Mesendoderm (in vitro differentiated cells): ENCODE data around the gene ANKMY1.

Experiments
- DNase-seq: peaks from one replicate; pipeline ENCODE4 v3.0.0; 2013
- H2AK5ac ChIP-seq: 2 replicates; pipeline ENCODE4 v1.6.1; 2013; ENCODE audit warnings: low read length, inconsistent platforms
- H2BK120ac ChIP-seq: 2 replicates; pipeline ENCODE4 v1.6.1; 2013; ENCODE audit warnings: low read depth, mild to moderate bottlenecking, low read length, moderate library complexity, mixed read lengths
- H2BK15ac ChIP-seq: replicated peaks from 2 replicates; pipeline ENCODE4 v1.6.1; 2013; ENCODE audit warnings: low read depth, mild to moderate bottlenecking, moderate library complexity
- H2BK5ac ChIP-seq: 2 replicates; pipeline ENCODE4 v1.6.1; 2013; ENCODE audit warnings: low read length, inconsistent platforms
- H3K18ac ChIP-seq: 2 replicates; pipeline ENCODE4 v1.6.1; 2013; ENCODE audit warnings: mild to moderate bottlenecking, low read length, mixed read lengths
- H3K23ac ChIP-seq: one replicate; pipeline ENCODE4 v1.6.1; 2013; ENCODE audit warnings: low read length
- H3K27ac ChIP-seq: 2 replicates; pipeline ENCODE4 v1.5.1; 2013; ENCODE audit warnings: low read depth, mild to moderate bottlenecking, inconsistent platforms, low read length, moderate library complexity
- H3K27me3 ChIP-seq: 2 replicates; pipeline ENCODE4 v1.6.1; 2013; ENCODE audit warnings: low read length, control low read depth, mild to moderate bottlenecking, inconsistent platforms; ENCODE audit not compliant: insufficient read depth, poor library complexity
- H3K36me3 ChIP-seq: 2 replicates; pipeline ENCODE4 v1.6.1; 2013; ENCODE audit warnings: low read length, inconsistent platforms; ENCODE audit not compliant: control insufficient read depth, insufficient read depth
- H3K4ac ChIP-seq: one replicate; pipeline ENCODE4 v1.6.1; 2013; ENCODE audit warnings: low read depth, mild to moderate bottlenecking, low read length, moderate library complexity
- H3K4me1 ChIP-seq: 2 replicates; pipeline ENCODE4 v1.6.1; 2013; ENCODE audit warnings: low read depth, low read length, inconsistent platforms; ENCODE audit not compliant: control insufficient read depth
- H3K4me2 ChIP-seq: 2 replicates; pipeline ENCODE4 v1.6.1; 2013; ENCODE audit warnings: low read length
- H3K4me3 ChIP-seq: 2 replicates; pipeline ENCODE4 v1.5.1; 2013; ENCODE audit warnings: mild to moderate bottlenecking, low read length
- H3K56ac ChIP-seq: one replicate; pipeline ENCODE4 v1.6.1; 2013; ENCODE audit warnings: low read length
- H3K79me1 ChIP-seq: 2 replicates; pipeline ENCODE4 v1.6.1; 2013; ENCODE audit warnings: low read length, inconsistent platforms
- H3K79me2 ChIP-seq: 2 replicates; pipeline ENCODE4 v1.6.1; 2013; ENCODE audit warnings: mild to moderate bottlenecking, low read length; ENCODE audit not compliant: control insufficient read depth, insufficient read depth
- H3K9ac ChIP-seq: 2 replicates; pipeline ENCODE4 v1.6.1; 2013; ENCODE audit warnings: low read length, inconsistent platforms
- H4K5ac ChIP-seq: one replicate; pipeline ENCODE4 v1.6.1; 2013; ENCODE audit warnings: low read length
- H4K8ac ChIP-seq: one replicate; pipeline ENCODE4 v1.6.1; 2013; ENCODE audit warnings: low read depth, mild to moderate bottlenecking, control low read depth, low read length, moderate library complexity
- WGBS: extraction: QIAGEN DNeasy Blood & Tissue Kit; methylation state at CpG from one replicate; pipeline ENCODE4 v1.1.7; 2013; ENCODE audit warnings: low lambda C conversion rate, missing lambda C conversion rate; ENCODE audit not compliant: insufficient coverage; ENCODE audit errors: extremely low coverage; 5-methylcytosine and 5-hydroxymethylcytosine counted together

The ANKMY1 gene

DNA sequence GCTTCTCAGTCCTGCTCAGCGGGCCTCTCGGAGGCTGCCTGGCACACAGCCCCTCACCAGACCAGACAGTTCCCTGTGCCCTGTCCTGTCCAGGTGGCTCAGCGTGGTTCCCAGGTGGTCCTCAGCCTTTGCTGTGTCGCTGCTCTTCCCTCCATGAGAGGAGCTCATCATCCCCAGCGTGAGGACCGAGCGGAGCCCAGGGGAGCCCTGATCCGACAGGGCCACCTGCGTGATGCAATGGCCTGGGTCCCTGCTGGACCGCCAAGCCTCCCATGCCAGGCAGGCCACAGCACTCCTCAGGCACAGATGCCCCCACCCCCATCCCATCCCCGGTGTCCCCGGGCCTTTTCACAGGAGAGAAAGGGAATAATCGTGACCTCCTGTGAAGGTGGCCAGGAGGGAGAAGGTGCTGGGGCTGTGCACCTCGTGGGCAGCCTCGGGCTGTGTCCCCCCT lies 118.1 kb downstream of the ANKMY1 start:
- Histone ChIP-seq H2BK120ac (no peak overlapping the region), H3K23ac (no peak overlapping the region), H3K9ac (no peak overlapping the region), H3K4me2 (no peak overlapping the region), H2BK5ac (no peak overlapping the region), H3K18ac (no peak overlapping the region), H3K27me3 (peaks cover 4% of the 10 kb centered on the region), H3K4ac (no peak overlapping the region), H3K79me1 (no peaks in the 10 kb centered on the region), H3K56ac (no peak overlapping the region), H4K8ac (no peak overlapping the region), H3K79me2 (no peaks in the 10 kb centered on the region), H4K5ac (no peak overlapping the region), H2AK5ac (no peak overlapping the region), H3K4me3 (no peak overlapping the region), H3K27ac (no peak overlapping the region), H3K36me3 (no peaks in the 10 kb centered on the region), H3K4me1 (peaks cover 1% of the 10 kb centered on the region), H2BK15ac (no peak overlapping the region)
- no peak for DNase-seq
- WGBS = no CpG with 5 or more reads among the region's 15 CpGs

GRCh38 chr2:240438810-240439697 lies 118.7 kb downstream of the ANKMY1 start:
- Histone ChIP-seq H3K4ac (no peak overlapping the region), H2AK5ac (no peak overlapping the region), H3K79me2 (no peaks in the 10 kb centered on the region), H3K36me3 (no peaks in the 10 kb centered on the region), H3K79me1 (no peaks in the 10 kb centered on the region), H3K4me3 (no peak overlapping the region), H3K27ac (no peak overlapping the region), H3K18ac (no peak overlapping the region), H3K4me1 (peaks cover 1% of the 10 kb centered on the region), H2BK5ac (no peak overlapping the region), H3K56ac (no peak overlapping the region), H4K5ac (no peak overlapping the region), H3K27me3 (peaks cover 4% of the 10 kb centered on the region), H3K4me2 (no peak overlapping the region), H3K9ac (no peak overlapping the region), H2BK120ac (no peak overlapping the region), H4K8ac (no peak overlapping the region), H2BK15ac (no peak overlapping the region), H3K23ac (no peak overlapping the region)
- WGBS = no CpG with 5 or more reads among the region's 25 CpGs
- DNase-seq = no peak

DNA sequence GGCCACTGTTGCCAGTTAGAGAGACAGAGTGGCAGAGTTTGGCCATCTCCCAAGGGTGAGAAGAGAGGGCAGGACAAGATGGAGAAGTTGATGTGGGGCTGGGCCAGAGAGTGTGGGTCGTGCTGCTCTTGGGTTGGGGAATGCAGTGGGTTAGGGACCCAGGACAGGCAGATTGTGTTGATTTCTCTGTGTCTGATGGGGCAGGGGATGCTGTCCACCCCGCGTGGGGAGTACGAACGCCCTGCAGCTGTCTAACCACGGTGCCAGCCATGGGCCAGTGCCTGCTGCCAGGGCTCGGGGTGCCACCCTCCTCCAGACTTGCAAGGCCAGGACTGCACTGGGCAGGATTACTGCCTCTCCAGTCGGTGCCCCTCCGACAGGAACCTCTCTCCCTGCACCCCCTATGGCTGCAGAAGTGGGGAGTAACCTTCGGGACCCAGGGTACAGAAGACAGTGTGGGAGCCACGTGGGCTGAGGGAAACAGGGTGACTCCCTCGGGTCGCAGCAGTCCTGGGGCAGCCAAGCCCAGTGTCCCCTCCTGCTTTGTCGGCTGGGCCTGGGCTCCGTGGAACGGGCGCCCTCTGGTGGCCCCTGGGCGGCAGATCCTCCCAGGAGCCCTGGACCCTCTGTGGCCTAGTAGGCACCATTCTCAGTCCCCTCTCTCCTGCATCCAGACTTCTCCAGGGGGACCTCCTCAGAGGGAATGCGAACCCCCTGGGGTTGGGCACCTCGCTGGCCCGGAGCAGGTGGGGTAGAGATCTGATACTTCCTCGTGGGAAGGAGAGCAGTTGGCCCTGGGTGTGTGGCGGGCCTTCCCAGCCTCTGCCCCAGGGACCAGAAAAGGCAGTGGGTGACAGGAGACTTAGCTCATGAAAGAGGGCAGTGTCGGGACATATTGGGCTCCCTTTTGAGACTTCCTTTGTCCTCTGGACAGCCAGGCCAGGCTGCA lies 119.7 kb downstream of the ANKMY1 start:
- Histone ChIP-seq H3K4me3 (no peak overlapping the region), H3K79me2 (no peaks in the 10 kb centered on the region), H3K4me2 (no peak overlapping the region), H2BK120ac (no peak overlapping the region), H2BK15ac (no peak overlapping the region), H3K56ac (peak overlapping the region; percentile 42), H3K79me1 (no peaks in the 10 kb centered on the region), H3K23ac (no peak overlapping the region), H3K36me3 (no peaks in the 10 kb centered on the region), H3K18ac (no peak overlapping the region), H2AK5ac (no peak overlapping the region), H4K5ac (no peak overlapping the region), H4K8ac (no peak overlapping the region), H3K4me1 (peaks cover 1% of the 10 kb centered on the region), H3K27me3 (peaks cover 4% of the 10 kb centered on the region), H3K4ac (no peak overlapping the region), H2BK5ac (no peak overlapping the region), H3K9ac (no peak overlapping the region), H3K27ac (no peak overlapping the region)
- peak; percentile 66 for DNase-seq
- no CpG with 5 or more reads among the region's 24 CpGs for WGBS

DNA sequence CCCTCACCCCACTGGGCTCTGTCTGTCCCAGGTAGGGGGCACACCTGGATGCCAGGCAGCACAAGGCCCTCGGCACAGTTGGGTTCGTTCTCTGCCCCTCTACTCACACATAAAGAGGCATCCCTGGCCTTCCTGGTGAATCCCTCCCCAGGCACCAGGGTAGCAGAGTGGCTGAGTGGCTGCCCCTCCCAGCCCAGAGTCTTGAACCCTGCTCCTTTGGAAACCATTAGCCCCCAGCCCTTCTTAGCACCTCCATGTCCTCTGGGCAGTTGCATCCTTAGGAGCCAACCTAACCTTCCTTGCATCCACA lies 120.3 kb downstream of the ANKMY1 start:
- no peak overlapping the region for H2BK120ac ChIP-seq
- H3K79me2 ChIP-seq = no peaks in the 10 kb centered on the region
- H3K4ac ChIP-seq = no peak overlapping the region
- H3K36me3 ChIP-seq = no peaks in the 10 kb centered on the region
- no peak overlapping the region for H4K5ac ChIP-seq
- no peaks in the 10 kb centered on the region for H3K79me1 ChIP-seq
- H2BK5ac ChIP-seq = no peak overlapping the region
- H4K8ac ChIP-seq = no peak overlapping the region
- no peak overlapping the region for H3K4me2 ChIP-seq
- H3K4me3 ChIP-seq = no peak overlapping the region
- peaks cover 1% of the 10 kb centered on the region for H3K4me1 ChIP-seq
- no peak overlapping the region for H3K23ac ChIP-seq
- no peak for DNase-seq
- WGBS = no CpG with 5 or more reads among the region's 2 CpGs
- H2BK15ac ChIP-seq = no peak overlapping the region
- no peak overlapping the region for H3K56ac ChIP-seq
- no peak overlapping the region for H3K27ac ChIP-seq
- H3K27me3 ChIP-seq = peaks cover 4% of the 10 kb centered on the region
- H3K18ac ChIP-seq = no peak overlapping the region
- no peak overlapping the region for H3K9ac ChIP-seq
- no peak overlapping the region for H2AK5ac ChIP-seq

GRCh38 chr2:240436683-240437550 lies 120.9 kb downstream of the ANKMY1 start:
- no peak overlapping the region for H3K18ac ChIP-seq
- H3K23ac ChIP-seq = no peak overlapping the region
- H3K36me3 ChIP-seq = no peaks in the 10 kb centered on the region
- no CpG with 5 or more reads among the region's 45 CpGs for WGBS
- H3K9ac ChIP-seq = peak overlapping the region; percentile 81
- H4K8ac ChIP-seq = no peak overlapping the region
- H3K4me3 ChIP-seq = peak overlapping the region; percentile 41
- no peak overlapping the region for H2BK15ac ChIP-seq
- H3K79me2 ChIP-seq = no peaks in the 10 kb centered on the region
- peaks cover 1% of the 10 kb centered on the region for H3K4me1 ChIP-seq
- H2BK5ac ChIP-seq = no peak overlapping the region
- H2AK5ac ChIP-seq = no peak overlapping the region
- H2BK120ac ChIP-seq = no peak overlapping the region
- H3K56ac ChIP-seq = peak overlapping the region; percentile 90
- no peak overlapping the region for H3K4ac ChIP-seq
- H3K27me3 ChIP-seq = peaks cover 4% of the 10 kb centered on the region
- H3K27ac ChIP-seq = no peak overlapping the region
- H3K4me2 ChIP-seq = peak overlapping the region; percentile 0
- H3K79me1 ChIP-seq = no peaks in the 10 kb centered on the region
- peak; percentile 62 for DNase-seq
- H4K5ac ChIP-seq = no peak overlapping the region
